Measurements from ENCODE around the gene PROK2. TPM values are rescaled to one million over a fixed set of nuclear protein-coding genes. Genes with fewer than 3 reads are reported as not detected.

Gene PROK2
- total and polyA plus RNA-seq, 4 donors = 0.24 to 0.84 (median 0.41) TPM

DNA sequence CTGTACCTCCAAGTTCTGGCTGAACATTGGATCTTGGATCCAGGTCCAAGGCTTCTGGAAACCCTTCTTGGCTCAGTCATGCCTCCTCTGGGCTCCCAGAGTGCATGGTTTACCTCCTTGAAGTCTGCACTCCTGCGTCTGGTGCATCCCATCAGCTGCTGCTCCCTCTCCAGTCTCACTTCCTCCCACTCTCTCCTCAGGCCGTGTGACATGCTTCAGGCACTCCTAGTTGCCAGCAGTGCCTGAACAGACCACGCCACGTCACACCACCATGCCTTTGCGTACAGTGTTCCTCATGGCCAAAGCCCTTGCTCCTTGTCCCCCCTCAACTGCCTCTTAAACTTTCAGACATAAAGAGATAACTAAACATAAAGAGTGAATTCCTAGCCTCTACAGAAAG lies 25.5 kb downstream of the PROK2 start:
- no peaks in the 10 kb centered on the region for H3K36me3 ChIP-seq (ENCODE audit: control insufficient read depth in 4 of 4, insufficient read depth in 3 of 4, low read depth in 1 of 4, low read length in 3 of 4)
- TF ChIP-seq, protein P1, sequence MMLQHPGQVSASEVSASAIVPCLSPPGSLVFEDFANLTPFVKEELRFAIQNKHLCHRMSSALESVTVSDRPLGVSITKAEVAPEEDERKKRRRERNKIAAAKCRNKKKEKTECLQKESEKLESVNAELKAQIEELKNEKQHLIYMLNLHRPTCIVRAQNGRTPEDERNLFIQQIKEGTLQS (IDR thresholded peaks at IDR 0.05) = no peak
- TF ChIP-seq NR2F2 (IDR thresholded peaks at IDR 0.05) = no peak
- TF ChIP-seq RXRA (IDR thresholded peaks at IDR 0.05) = no peak
- TF ChIP-seq, protein P2, sequence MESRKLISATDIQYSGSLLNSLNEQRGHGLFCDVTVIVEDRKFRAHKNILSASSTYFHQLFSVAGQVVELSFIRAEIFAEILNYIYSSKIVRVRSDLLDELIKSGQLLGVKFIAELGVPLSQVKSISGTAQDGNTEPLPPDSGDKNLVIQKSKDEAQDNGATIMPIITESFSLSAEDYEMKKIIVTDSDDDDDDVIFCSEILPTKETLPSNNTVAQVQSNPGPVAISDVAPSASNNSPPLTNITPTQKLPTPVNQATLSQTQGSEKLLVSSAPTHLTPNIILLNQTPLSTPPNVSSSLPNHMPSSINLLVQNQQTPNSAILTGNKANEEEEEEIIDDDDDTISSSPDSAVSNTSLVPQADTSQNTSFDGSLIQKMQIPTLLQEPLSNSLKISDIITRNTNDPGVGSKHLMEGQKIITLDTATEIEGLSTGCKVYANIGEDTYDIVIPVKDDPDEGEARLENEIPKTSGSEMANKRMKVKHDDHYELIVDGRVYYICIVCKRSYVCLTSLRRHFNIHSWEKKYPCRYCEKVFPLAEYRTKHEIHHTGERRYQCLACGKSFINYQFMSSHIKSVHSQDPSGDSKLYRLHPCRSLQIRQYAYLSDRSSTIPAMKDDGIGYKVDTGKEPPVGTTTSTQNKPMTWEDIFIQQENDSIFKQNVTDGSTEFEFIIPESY (IDR thresholded peaks at IDR 0.05) = no peak
- TF ChIP-seq EGR1 (IDR thresholded peaks at IDR 0.05; ENCODE audit: low read depth in 2 of 2) = no peak
- no peak for TF ChIP-seq FOXA2 (IDR thresholded peaks at IDR 0.05)
- no peak for TF ChIP-seq YY1 (IDR thresholded peaks at IDR 0.05)
- TF ChIP-seq, protein P3, sequence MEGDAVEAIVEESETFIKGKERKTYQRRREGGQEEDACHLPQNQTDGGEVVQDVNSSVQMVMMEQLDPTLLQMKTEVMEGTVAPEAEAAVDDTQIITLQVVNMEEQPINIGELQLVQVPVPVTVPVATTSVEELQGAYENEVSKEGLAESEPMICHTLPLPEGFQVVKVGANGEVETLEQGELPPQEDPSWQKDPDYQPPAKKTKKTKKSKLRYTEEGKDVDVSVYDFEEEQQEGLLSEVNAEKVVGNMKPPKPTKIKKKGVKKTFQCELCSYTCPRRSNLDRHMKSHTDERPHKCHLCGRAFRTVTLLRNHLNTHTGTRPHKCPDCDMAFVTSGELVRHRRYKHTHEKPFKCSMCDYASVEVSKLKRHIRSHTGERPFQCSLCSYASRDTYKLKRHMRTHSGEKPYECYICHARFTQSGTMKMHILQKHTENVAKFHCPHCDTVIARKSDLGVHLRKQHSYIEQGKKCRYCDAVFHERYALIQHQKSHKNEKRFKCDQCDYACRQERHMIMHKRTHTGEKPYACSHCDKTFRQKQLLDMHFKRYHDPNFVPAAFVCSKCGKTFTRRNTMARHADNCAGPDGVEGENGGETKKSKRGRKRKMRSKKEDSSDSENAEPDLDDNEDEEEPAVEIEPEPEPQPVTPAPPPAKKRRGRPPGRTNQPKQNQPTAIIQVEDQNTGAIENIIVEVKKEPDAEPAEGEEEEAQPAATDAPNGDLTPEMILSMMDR (IDR thresholded peaks at IDR 0.05; ENCODE audit: low read depth, low read length, missing input control) = no peak
- TF ChIP-seq, protein P4, sequence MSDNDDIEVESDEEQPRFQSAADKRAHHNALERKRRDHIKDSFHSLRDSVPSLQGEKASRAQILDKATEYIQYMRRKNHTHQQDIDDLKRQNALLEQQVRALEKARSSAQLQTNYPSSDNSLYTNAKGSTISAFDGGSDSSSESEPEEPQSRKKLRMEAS (IDR thresholded peaks at IDR 0.05) = no peak
- no peak for TF ChIP-seq SP1 (IDR thresholded peaks at IDR 0.05)
- TF ChIP-seq FOXA1 (IDR thresholded peaks at IDR 0.05) = no peak
- TF ChIP-seq RAD21 (IDR thresholded peaks at IDR 0.05) = no peak
- no peak overlapping the region for H3K9ac ChIP-seq (ENCODE audit: low read depth in 1 of 2, low read length in 2 of 2)
- H3K4me3 ChIP-seq (ENCODE audit: low read depth in 1 of 3, low read length in 3 of 3) = no peak overlapping the region
- no peak overlapping the region for H3K27ac ChIP-seq (ENCODE audit: low read depth in 1 of 2, low read length in 2 of 2)
- H3K27me3 ChIP-seq (ENCODE audit: control insufficient read depth in 4 of 4, insufficient read depth in 4 of 4, low read length in 3 of 4) = peaks cover 0 to 10% (median 4%) of the 10 kb centered on the region in 4 donors
- DNase-seq (ENCODE audit: low spot score) = no peak
- 79% methylated on average over 5 of the region's 5 CpGs for WGBS
- H3K9me3 ChIP-seq (ENCODE audit: control insufficient read depth in 4 of 4, low read length in 3 of 4) = no peaks in the 10 kb centered on the region
- H3K4me1 ChIP-seq (ENCODE audit: control insufficient read depth in 4 of 4, insufficient read depth in 4 of 4, low read length in 3 of 4) = peaks cover 0 to 4% (median under 1%) of the 10 kb centered on the region in 4 donors

DNA sequence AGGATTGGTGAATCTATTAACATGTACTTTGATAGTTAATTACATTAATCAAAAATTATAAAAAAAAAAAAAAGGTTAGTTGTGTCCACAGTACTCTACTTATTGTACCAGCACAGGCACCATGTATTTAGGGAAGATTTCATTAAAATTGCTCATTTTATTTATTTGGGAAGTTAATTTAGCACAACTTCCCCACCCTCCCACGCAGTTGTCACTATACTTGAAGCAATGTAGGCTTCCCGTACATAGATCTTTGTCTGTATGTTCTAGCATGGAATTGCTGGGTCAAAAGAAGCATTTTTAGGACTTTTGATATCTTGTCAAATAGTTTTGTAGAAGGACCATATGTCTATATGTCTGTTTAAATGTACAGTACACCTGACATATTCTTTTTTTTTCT lies 26.9 kb downstream of the PROK2 start:
- no peak overlapping the region for H3K27ac ChIP-seq (ENCODE audit: low read depth in 1 of 2, low read length in 2 of 2)
- WGBS = 87% methylated on average over 2 of the region's 2 CpGs
- peaks cover 0 to 20% (median 3%) of the 10 kb centered on the region in 4 donors for H3K27me3 ChIP-seq (ENCODE audit: control insufficient read depth in 4 of 4, insufficient read depth in 4 of 4, low read length in 3 of 4)

More for the DNA sequence above, 26.9 kb downstream of the PROK2 start:
- peaks cover 2 to 12% (median 7%) of the 10 kb centered on the region in 4 donors for H3K4me1 ChIP-seq (ENCODE audit: control insufficient read depth in 4 of 4, insufficient read depth in 4 of 4, low read length in 3 of 4)
- H3K9ac ChIP-seq (ENCODE audit: low read depth in 1 of 2, low read length in 2 of 2) = no peak overlapping the region
- TF ChIP-seq, protein P5, sequence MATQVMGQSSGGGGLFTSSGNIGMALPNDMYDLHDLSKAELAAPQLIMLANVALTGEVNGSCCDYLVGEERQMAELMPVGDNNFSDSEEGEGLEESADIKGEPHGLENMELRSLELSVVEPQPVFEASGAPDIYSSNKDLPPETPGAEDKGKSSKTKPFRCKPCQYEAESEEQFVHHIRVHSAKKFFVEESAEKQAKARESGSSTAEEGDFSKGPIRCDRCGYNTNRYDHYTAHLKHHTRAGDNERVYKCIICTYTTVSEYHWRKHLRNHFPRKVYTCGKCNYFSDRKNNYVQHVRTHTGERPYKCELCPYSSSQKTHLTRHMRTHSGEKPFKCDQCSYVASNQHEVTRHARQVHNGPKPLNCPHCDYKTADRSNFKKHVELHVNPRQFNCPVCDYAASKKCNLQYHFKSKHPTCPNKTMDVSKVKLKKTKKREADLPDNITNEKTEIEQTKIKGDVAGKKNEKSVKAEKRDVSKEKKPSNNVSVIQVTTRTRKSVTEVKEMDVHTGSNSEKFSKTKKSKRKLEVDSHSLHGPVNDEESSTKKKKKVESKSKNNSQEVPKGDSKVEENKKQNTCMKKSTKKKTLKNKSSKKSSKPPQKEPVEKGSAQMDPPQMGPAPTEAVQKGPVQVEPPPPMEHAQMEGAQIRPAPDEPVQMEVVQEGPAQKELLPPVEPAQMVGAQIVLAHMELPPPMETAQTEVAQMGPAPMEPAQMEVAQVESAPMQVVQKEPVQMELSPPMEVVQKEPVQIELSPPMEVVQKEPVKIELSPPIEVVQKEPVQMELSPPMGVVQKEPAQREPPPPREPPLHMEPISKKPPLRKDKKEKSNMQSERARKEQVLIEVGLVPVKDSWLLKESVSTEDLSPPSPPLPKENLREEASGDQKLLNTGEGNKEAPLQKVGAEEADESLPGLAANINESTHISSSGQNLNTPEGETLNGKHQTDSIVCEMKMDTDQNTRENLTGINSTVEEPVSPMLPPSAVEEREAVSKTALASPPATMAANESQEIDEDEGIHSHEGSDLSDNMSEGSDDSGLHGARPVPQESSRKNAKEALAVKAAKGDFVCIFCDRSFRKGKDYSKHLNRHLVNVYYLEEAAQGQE (IDR thresholded peaks at IDR 0.05) = no peak
- TF ChIP-seq, protein P4 (IDR thresholded peaks at IDR 0.05) = no peak
- TF ChIP-seq RXRA (IDR thresholded peaks at IDR 0.05) (no peak), FOXA1 (IDR thresholded peaks at IDR 0.05) (no peak), FOXA2 (IDR thresholded peaks at IDR 0.05) (no peak), RAD21 (IDR thresholded peaks at IDR 0.05) (no peak), NR2F2 (IDR thresholded peaks at IDR 0.05) (no peak), YY1 (IDR thresholded peaks at IDR 0.05) (no peak), JUND (IDR thresholded peaks at IDR 0.05) (no peak), GABPA (IDR thresholded peaks at IDR 0.05 in 1 of 2, conservative IDR thresholded peaks at IDR 0.05 in 1 of 2) (no peak), TAF1 (conservative IDR thresholded peaks at IDR 0.05) (no peak), HNF4A (conservative IDR thresholded peaks at IDR 0.05) (no peak), EGR1 (IDR thresholded peaks at IDR 0.05; ENCODE audit: low read depth in 2 of 2) (no peak), SP1 (IDR thresholded peaks at IDR 0.05) (no peak), HNF4G (IDR thresholded peaks at IDR 0.05) (no peak)
- TF ChIP-seq, protein P2 (IDR thresholded peaks at IDR 0.05) = no peak
- TF ChIP-seq, protein P1 (IDR thresholded peaks at IDR 0.05) = no peak
- TF ChIP-seq, protein P3 (IDR thresholded peaks at IDR 0.05; ENCODE audit: low read depth, low read length, missing input control) = no peak
- H3K9me3 ChIP-seq (ENCODE audit: control insufficient read depth in 4 of 4, low read length in 3 of 4) = no peaks in the 10 kb centered on the region
- no peak for DNase-seq (ENCODE audit: low spot score)
- no peaks in the 10 kb centered on the region for H3K36me3 ChIP-seq (ENCODE audit: control insufficient read depth in 4 of 4, insufficient read depth in 3 of 4, low read depth in 1 of 4, low read length in 3 of 4)
- no peak overlapping the region for H3K4me3 ChIP-seq (ENCODE audit: low read depth in 1 of 3, low read length in 3 of 3)
